Lower leg skin (tissue), 3 donors: Measurements from ENCODE around the gene ASTL.

ENCODE experiments used
- CTCF ChIP-seq, 3 donors: fragments of 450-650 bp; IDR thresholded peaks; one replicate each; pipeline ENCODE4 v1.5.1; 2016; ENCODE audit warnings: antibody characterized with exemption in 3 of 3, mild to moderate bottlenecking in 3 of 3, moderate library complexity in 2 of 3
- POLR2A ChIP-seq, 2 donors: fragments of 450-650 bp; IDR thresholded peaks; one replicate each; pipeline ENCODE4 v1.6.1; 2016 to 2017; ENCODE audit warnings: antibody characterized with exemption in 2 of 2, mild to moderate bottlenecking in 1 of 2, moderate library complexity in 1 of 2

DNA sequence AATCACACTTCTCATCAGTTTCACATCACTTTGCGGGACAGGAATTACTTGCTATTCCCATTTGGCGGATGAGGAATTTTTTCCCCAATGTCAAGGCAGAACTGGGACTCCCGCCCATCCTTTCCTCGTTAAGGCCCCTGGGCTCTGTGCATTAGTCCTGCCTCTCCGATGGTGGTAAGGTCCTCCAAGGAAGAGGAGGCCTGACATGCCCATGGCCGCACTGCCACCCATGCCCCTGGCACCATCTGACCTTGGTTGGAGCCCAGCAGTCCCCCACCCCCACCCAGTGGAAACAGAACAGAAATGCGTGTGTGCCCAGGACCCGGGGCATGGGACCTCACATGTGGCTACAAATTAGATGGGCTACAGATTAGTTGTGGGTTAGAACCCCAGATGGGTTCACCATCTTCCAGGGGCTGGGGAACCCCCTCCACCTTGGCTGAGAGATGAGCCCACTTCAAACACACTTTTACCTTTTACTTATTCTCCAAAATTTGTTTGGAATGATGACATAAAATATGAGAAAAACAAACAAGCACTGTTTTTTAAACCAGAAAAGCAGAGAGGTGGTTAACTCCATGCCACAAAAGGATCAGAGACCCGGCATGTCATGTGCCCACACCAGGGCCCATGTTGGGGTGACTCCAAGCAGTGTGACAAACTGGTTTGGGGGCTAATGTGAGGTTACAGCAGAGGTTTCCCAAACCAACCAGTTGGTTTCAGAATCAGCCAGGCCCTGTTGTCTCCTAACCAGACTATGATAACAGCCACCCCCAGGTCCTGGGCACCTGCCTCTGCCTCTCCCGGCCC lies 17.9 kb upstream of the ASTL start:
- TF ChIP-seq CTCF (IDR thresholded peaks at IDR 0.05) (no peak), POLR2A (IDR thresholded peaks at IDR 0.05) (no peak)
